GM12873 (cell line): Measurements from ENCODE around the gene PSMB2.

Experiments used
- TF ChIP-seq, protein P1 (sequence below): IDR thresholded peaks from 2 replicates; pipeline ENCODE4 v1.5.1; 2012; ENCODE audit warnings: low read depth, mild to moderate bottlenecking, moderate library complexity, low read length, control low read depth; ENCODE audit not compliant: insufficient read depth; ENCODE audit errors: missing control alignments

PSMB2 gene

DNA sequence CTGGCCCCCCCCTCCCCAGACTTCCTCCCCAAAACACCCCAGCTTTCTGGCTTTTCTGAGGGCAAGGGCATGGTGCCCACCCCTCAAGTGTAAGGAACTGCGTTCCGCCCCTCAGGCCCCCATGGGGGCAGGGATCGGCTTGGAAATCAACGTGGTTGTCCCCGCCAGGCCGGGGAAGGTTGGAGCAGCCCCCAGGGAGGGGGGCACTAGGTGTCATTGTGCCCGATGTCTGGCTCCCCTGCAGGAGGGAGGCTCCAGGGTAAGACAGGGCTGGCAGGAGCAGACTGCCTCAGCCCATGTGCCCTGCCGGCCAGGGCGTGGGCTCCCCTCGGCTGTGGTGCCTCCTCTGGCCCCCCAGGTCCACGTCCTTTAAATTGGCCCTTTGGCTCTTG, 75.6 kb downstream of the PSMB2 start:
- TF ChIP-seq, protein P1, sequence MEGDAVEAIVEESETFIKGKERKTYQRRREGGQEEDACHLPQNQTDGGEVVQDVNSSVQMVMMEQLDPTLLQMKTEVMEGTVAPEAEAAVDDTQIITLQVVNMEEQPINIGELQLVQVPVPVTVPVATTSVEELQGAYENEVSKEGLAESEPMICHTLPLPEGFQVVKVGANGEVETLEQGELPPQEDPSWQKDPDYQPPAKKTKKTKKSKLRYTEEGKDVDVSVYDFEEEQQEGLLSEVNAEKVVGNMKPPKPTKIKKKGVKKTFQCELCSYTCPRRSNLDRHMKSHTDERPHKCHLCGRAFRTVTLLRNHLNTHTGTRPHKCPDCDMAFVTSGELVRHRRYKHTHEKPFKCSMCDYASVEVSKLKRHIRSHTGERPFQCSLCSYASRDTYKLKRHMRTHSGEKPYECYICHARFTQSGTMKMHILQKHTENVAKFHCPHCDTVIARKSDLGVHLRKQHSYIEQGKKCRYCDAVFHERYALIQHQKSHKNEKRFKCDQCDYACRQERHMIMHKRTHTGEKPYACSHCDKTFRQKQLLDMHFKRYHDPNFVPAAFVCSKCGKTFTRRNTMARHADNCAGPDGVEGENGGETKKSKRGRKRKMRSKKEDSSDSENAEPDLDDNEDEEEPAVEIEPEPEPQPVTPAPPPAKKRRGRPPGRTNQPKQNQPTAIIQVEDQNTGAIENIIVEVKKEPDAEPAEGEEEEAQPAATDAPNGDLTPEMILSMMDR, result no peak

DNA sequence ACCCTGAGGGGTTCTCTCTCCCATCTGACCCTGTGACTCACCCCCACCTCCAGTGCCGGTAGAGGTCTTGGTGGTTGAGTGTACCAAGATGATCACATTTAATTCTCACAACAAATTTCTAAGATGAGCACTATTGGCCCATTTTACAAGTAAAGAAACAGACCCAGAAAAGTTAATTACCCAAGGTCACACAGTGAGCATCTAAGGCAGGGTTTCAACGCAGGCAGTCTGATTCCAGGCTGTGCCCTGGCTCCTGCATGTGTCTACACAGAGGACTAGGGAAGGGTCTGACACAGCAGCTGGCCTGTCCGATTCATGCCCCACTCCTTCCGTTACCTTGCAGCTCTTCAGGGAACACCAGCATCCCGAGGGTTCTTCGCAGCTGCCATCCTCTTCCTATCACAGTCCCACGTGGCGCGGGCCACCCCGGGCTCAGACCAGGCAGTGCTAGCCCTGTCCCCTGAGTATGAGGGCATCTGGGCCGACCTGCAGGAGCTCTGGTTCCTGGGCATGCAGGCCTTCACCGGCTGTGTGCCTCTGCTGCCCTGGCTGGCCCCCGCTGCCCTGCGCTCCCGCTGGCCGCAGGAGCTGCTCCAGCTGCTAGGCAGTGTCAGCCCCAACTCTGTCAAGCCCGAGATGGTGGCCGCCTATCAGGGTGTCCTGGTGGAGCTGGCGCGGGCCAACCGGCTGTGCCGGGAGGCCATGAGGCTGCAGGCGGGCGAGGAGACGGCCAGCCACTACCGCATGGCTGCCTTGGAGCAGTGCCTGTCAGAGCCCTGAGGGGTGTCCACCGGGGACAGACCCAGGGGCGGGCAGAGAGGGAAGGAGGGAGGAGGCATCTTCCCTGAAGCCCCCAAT, 76.2 kb downstream of the PSMB2 start:
- TF ChIP-seq, protein P1, result no peak

DNA sequence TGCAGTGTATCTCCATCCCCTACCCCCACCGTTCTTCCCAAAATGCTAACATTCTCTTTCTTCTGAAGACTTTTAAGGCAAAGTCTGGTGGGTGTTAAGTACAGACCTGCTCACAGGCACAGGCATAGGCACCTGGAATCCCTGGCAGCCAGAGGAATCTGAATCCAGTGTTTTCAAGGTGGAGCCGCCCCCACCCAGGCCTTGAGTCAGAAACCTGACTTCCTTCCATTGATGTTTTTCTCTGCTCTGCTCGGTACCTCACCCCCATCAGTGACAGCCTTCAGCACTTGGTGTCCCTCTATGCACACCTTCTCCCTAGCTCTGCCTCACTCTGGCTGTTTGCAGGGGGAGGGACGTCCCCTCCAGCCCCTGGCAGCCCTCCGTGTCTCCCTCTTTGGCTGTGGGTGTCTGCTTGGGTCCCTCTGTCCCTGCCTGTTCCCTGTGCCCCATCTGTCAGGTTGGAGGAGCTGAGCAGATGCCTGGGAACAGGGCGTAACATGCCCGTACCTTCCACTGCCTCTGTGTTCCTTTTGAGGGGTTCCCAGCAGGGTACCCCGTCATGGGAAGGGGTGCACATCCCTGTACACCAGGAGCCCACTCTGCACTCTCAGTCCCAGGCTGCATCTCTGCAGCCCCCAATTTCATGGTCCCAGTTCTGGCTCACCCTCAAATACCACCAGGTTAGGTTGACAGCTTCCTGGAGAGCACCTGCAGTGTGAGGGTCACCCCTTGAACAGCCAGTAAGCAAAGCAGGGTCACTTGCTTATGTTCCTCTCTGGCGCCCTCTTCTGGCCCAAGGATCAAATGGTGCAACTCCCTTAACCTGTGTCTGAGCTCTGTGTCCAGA, 77.1 kb downstream of the PSMB2 start:
- TF ChIP-seq, protein P1, result peak; percentile 95

DNA sequence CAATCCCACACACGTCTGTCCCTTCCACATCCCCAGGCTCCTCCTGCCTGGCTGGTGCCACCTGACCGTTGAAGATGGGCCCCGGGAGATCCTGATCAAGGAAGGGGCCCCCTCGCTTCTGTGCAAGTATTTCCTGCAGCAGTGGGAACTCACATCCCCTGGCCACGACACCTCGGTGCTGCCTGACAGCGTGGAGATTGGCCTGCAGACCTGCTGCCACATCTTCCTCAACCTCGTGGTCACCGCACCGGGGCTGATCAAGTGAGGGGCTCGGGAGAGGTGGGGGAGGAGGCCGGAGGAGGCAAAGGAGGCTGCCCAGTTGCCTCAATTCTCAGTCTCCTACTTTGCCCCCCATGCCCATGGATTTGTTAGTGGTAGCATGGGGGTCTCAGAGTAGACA, 78.2 kb downstream of the PSMB2 start:
- TF ChIP-seq, protein P1, result no peak

DNA sequence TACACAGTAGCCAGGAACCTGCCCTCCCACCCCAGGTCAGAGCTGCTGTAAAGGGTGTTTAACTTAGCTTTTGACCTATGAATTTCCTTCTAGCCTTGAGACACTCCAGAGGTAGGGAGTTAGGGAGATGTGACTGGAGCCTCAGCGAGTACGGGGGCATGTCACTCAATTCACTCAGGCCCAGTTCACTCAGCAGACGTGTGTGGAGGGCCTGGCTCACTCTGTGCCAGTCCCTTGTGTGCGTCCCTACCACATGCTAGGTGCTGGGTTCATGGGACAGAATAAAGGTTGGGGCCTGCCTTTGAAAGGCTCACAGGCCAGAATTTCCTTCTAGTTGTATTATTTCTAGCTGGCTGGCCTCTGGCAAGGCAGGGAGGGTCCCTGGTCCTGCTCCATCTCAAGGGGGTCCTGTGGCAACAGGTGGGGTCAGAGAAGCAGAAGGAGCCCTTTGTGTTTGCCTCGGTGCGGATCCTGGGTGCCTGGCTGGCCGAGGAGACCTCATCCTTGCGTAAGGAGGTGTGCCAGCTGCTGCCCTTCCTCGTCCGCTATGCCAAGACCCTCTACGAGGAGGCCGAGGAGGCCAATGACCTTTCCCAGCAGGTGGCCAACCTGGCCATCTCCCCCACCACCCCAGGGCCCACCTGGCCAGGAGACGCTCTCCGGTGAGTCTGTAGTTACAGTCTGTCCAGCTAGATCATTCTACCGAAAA, 79.2 kb downstream of the PSMB2 start:
- TF ChIP-seq, protein P1, result no peak

DNA sequence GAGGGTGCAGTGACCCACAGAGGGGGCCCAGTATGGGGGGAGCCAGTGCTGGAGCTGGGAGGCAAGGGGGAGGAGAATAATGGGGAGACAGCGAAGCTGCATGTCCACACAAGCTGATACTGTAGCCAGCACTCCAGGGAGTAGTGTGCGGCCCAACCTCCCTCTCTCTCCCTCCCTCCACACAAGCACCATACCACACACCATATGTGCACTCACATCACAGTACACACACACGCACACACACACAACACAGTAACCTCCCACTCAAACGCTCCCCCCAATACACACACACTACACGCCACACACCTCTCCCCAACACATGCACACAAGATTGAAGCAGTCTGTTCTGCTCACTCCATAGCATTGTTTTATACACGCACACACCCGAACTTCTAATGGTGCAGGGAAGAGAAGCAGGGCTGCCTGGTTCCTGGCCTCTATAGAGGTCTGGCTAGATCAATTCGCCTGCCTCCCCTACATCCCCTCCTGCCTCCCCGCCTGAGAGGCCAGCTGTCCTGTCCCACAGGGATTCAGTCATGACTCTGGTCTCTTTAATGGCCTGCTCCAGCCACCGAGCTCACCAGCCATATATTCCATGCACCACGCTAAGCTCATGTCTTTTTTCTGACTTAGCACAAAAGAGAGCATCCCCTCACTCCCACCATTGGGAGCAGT, 79.9 kb downstream of the PSMB2 start:
- TF ChIP-seq, protein P1, result no peak
